Urinary bladder (tissue), 4 donors: ENCODE results near the gene ST6GALNAC2. TPM values are rescaled to one million over a fixed set of nuclear protein-coding genes. Genes with fewer than 3 reads are reported as not detected.
"Not testable (repeated sequence)": the region's sequence is repeated elsewhere in the genome, so short reads cannot be mapped to it uniquely, and the experiment has no call there.

Source experiments
- DNase-seq: peaks from one replicate; pipeline ENCODE4 v3.0.0-alpha.2; 2015; ENCODE audit errors: extremely low spot score
- H3K27ac ChIP-seq: one replicate; pipeline ENCODE4 v1.5.1; 2013; ENCODE audit warnings: low read depth, mild to moderate bottlenecking, moderate library complexity
- H3K36me3 ChIP-seq: one replicate; pipeline ENCODE4 v1.6.1; 2013; ENCODE audit warnings: mild to moderate bottlenecking, moderate library complexity; ENCODE audit not compliant: insufficient read depth
- H3K4me1 ChIP-seq: one replicate; pipeline ENCODE4 v1.6.1; 2013; ENCODE audit warnings: mild to moderate bottlenecking, moderate library complexity; ENCODE audit not compliant: insufficient read depth
- H3K4me3 ChIP-seq: one replicate; pipeline ENCODE4 v1.5.1; 2013; ENCODE audit warnings: low read depth, low read length
- WGBS: extraction: QIAGEN DNeasy Blood & Tissue Kit; methylation state at CpG from one replicate; pipeline ENCODE4 v1.1.7; 2013; 5-methylcytosine and 5-hydroxymethylcytosine counted together
- polyA plus RNA-seq: library from polyadenylated mRNA; stranded (reverse); fragments of 200-250 nt; gene quantifications from one replicate; pipeline ENCODE4 v1.2.3, GENCODE V29; 2013
- total RNA-seq: library from RNA; depleted of rRNA; stranded (reverse); fragments of >200 nt; gene quantifications from one replicate; pipeline ENCODE4 v1.2.3, GENCODE V29; 2014
- donor health status: healthy with polysubstance abuse.
- donor health status: healthy.

The ST6GALNAC2 gene
- total and polyA plus RNA-seq, 2 donors = 7.6 to 10.3 TPM

GRCh38 chr17:76532072-76532651 is 53.5 kb downstream of the ST6GALNAC2 start:
- peaks cover 2% of the 10 kb centered on the region for H3K4me1 ChIP-seq
- peak overlapping the region; percentile 95 for H3K27ac ChIP-seq
- 81% methylated on average over 8 of the region's 8 CpGs for WGBS
- no peak overlapping the region for H3K4me3 ChIP-seq
- H3K36me3 ChIP-seq = no peaks in the 10 kb centered on the region
- no peak for DNase-seq

GRCh38 chr17:76531486-76532038 is 54.1 kb downstream of the ST6GALNAC2 start:
- no peak for DNase-seq
- 71% methylated on average over 18 of the region's 18 CpGs for WGBS
- Histone ChIP-seq H3K27ac (peak overlapping the region; percentile 95), H3K36me3 (no peaks in the 10 kb centered on the region), H3K4me3 (no peak overlapping the region), H3K4me1 (peaks cover 2% of the 10 kb centered on the region)

GRCh38 chr17:76530811-76531485 is 54.7 kb downstream of the ST6GALNAC2 start:
- DNase-seq = no peak
- Histone ChIP-seq H3K4me3 (no peak overlapping the region), H3K27ac (peak overlapping the region; percentile 95), H3K4me1 (peaks cover 2% of the 10 kb centered on the region), H3K36me3 (no peaks in the 10 kb centered on the region)
- WGBS = 78% methylated on average over 32 of the region's 32 CpGs

- no peak for DNase-seq
These were observed 55.5 kb downstream of the ST6GALNAC2 start for GRCh38 chr17:76530095-76530723.

GRCh38 chr17:76529224-76530094 is 56.2 kb downstream of the ST6GALNAC2 start:
- Histone ChIP-seq H3K27ac (peak overlapping the region; percentile 95), H3K36me3 (no peaks in the 10 kb centered on the region), H3K4me1 (peaks cover 2% of the 10 kb centered on the region), H3K4me3 (no peak overlapping the region)
- 27% methylated on average over 20 of the region's 20 CpGs for WGBS
- DNase-seq = peak; percentile 76

More at GRCh38 chr17:76530095-76530723, 55.5 kb downstream of the ST6GALNAC2 start:
- H3K27ac ChIP-seq = peak overlapping the region; percentile 95
- H3K4me1 ChIP-seq = peaks cover 2% of the 10 kb centered on the region
- no peak overlapping the region for H3K4me3 ChIP-seq
- WGBS = 37% methylated on average over 23 of the region's 23 CpGs
- H3K36me3 ChIP-seq = no peaks in the 10 kb centered on the region

- peak overlapping the region; percentile 95 for H3K27ac ChIP-seq
- H3K36me3 ChIP-seq = no peaks in the 10 kb centered on the region
- H3K4me1 ChIP-seq = peaks cover 2% of the 10 kb centered on the region
- no peak for DNase-seq
- 37% methylated on average over 31 of the region's 31 CpGs for WGBS
- H3K4me3 ChIP-seq = peak overlapping the region; percentile 9
These were observed 57.0 kb downstream of the ST6GALNAC2 start for GRCh38 chr17:76528528-76529223.

GRCh38 chr17:76528156-76528527 is 57.5 kb downstream of the ST6GALNAC2 start:
- Histone ChIP-seq H3K27ac (peak overlapping the region; percentile 95), H3K4me1 (peaks cover 2% of the 10 kb centered on the region)
- no peak for DNase-seq

GRCh38 chr17:76527430-76528111 is 58.1 kb downstream of the ST6GALNAC2 start:
- Histone ChIP-seq H3K4me3 (peak overlapping the region; percentile 11), H3K4me1 (peaks cover 2% of the 10 kb centered on the region), H3K27ac (peak overlapping the region; percentile 92), H3K36me3 (no peaks in the 10 kb centered on the region)
- WGBS = 24% methylated on average over 26 of the region's 26 CpGs
- DNase-seq = no peak

More at GRCh38 chr17:76528156-76528527, 57.5 kb downstream of the ST6GALNAC2 start:
- Histone ChIP-seq H3K4me3 (peak overlapping the region; percentile 9), H3K36me3 (no peaks in the 10 kb centered on the region)
- 56% methylated on average over 15 of the region's 15 CpGs for WGBS

GRCh38 chr17:76527016-76527415 is 58.6 kb downstream of the ST6GALNAC2 start:
- H3K4me3 ChIP-seq, H3K36me3 ChIP-seq, DNase-seq, H3K4me1 ChIP-seq: not testable (repeated sequence)
- peak overlapping the region; percentile 92 for H3K27ac ChIP-seq
- WGBS = 58% methylated on average over 9 of the region's 9 CpGs

- DNase-seq, H3K27ac ChIP-seq, H3K4me3 ChIP-seq, H3K36me3 ChIP-seq, H3K4me1 ChIP-seq: not testable (repeated sequence)
- 83% methylated on average over 8 of the region's 8 CpGs for WGBS
These were observed 60.2 kb downstream of the ST6GALNAC2 start for GRCh38 chr17:76525513-76525833.

- no peaks in the 10 kb centered on the region for H3K4me1 ChIP-seq
These were observed 60.8 kb downstream of the ST6GALNAC2 start for GRCh38 chr17:76524598-76525512.

More at GRCh38 chr17:76524598-76525512, 60.8 kb downstream of the ST6GALNAC2 start:
- DNase-seq = no peak
- Histone ChIP-seq H3K36me3 (no peaks in the 10 kb centered on the region), H3K4me3 (no peak overlapping the region), H3K27ac (peak overlapping the region; percentile 66)
- WGBS = 52% methylated on average over 25 of the region's 25 CpGs
